ENCODE measurements around the gene RGPD3. TPM values are rescaled to one million over a fixed set of nuclear protein-coding genes. Genes with fewer than 3 reads are reported as not detected.

RGPD3 gene
- total RNA-seq, 1 donor from 2014 or later: 0.30 TPM

Other genes starting within 250 kb of the RGPD3 start
- 0.10 TPM for gene CD8B2, start 19.0 kb upstream of the RGPD3 start, total RNA-seq